IPS-NIHi7 (cell line): ENCODE data around the gene CTNNBIP1.

Experiments used
- DNase-seq: peaks from one replicate; pipeline ENCODE4 v3.0.0; 2012; ENCODE audit warnings: mixed read lengths; ENCODE audit errors: extremely low spot score

The CTNNBIP1 gene

GRCh38 chr1:9877962-9878361 lies 32.1 kb downstream of the CTNNBIP1 start:
- no peak for DNase-seq

DNA sequence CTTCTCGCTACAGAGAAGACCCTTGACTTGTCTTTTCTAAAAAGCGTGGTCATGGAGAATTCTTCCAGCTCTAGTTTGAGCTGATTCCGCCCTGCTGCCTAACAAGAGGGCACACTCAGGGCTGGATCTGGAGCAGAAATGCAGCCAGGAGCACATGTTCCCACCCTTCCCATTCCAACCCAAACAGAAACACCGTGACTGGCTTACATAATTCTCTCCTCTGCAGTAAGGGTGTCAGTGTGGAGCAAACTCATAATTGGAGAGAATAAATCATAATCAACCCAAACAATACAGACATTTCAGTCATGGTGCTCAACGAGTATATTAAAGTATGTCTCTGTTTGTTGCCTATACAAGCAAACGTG lies 34.5 kb downstream of the CTNNBIP1 start:
- no peak for DNase-seq

- DNase-seq: peak; percentile 99
Measured at GRCh38 chr1:9874959-9875635, 35.0 kb downstream of the CTNNBIP1 start.

- DNase-seq: no peak
Measured at GRCh38 chr1:9874412-9874811, 35.7 kb downstream of the CTNNBIP1 start.

DNA sequence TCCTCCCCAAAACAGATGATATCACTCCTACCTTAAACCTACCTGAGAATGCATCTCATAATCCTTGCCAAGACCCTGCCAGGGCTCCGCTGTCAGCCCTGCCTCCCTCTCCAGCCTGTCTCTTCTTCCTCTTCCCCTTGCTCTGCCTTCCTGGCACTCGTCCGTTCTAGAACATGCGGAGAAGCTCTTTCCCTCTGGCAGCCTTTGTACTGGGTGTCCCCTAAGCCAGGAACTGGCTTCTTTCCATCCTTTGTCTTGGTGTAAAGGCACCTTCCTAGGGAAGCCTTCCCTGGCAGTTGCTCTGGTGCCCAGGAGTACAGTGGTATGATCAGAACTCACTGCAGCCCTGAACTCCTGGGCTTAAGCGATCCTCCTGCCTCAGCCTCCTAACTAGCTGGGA lies 36.1 kb downstream of the CTNNBIP1 start:
- DNase-seq: no peak

DNA sequence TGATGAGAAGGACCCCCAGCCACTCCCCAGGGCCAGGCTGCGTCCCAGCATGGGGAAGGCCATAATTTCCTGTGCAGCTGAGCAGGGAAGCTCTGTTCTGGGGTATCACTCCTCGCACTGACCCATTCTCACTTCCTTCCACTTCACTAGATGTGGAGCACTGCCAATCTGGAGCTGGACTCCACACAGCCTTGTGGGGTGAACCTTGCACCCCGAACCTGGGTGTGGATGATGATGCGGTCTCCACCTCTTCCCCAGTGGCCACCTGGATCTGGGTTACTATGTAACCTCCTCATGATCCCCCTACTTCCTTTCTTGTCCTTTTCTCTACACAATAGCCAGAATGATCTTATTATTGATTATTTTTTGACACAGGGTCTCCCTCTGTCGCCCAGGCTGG lies 36.7 kb downstream of the CTNNBIP1 start:
- DNase-seq: no peak

- DNase-seq: no peak
Measured at GRCh38 chr1:9872430-9873165, 37.5 kb downstream of the CTNNBIP1 start.

DNA sequence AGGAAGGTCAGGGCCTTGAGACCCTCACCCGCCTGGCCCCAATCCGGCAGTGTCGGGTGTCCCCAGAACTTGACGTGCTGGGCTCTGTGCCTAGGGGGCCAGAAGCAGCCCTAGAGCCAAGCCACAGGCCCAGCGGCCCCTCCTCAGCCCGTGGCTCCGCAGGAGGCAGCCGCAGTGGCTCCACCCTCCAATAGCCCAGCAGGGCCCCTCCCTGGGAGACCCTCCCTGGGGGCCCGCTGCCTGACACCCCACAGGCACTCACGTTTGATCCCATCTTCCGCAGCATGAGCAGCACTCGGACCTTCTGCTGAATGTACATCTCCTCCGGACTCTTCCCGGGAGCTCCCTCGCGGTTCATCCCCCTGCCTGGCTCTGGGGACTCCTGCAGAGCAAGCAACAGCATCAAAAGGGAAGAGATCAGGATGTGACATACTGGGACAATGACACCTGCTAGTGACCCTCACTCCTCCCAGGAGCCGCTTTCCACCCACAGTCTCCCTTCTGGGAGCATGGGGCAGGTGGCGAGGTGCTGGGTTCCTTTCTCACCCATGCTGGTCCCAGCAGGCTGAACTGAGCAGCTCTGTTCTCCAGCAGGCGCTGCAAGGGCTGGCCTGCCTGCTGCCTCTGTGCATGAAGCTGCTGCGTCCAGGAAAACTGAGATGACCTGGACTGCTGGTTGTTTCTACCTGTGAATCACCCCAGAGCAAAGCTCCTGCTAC lies 38.2 kb downstream of the CTNNBIP1 start:
- DNase-seq: no peak

DNA sequence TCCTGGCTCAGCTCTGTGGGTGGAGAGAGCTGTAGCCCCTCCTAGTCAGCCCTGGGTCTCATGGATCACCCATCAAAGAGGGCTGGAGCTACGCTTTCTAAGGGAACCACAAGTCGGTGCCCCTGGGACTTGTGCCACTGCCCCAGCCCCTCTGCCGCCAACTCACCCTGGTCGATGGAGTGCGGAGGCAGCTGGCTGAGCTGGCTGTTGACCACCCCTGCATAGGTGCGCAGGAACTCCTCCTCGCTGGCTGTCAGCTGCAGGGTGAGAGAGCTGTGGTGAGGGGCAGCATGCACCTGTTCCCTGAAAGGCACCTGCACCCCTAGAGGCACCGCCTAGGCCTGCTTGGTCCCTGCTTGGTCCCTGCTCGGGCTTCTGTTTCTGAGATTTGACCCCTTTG lies 39.0 kb downstream of the CTNNBIP1 start:
- no peak for DNase-seq

DNA sequence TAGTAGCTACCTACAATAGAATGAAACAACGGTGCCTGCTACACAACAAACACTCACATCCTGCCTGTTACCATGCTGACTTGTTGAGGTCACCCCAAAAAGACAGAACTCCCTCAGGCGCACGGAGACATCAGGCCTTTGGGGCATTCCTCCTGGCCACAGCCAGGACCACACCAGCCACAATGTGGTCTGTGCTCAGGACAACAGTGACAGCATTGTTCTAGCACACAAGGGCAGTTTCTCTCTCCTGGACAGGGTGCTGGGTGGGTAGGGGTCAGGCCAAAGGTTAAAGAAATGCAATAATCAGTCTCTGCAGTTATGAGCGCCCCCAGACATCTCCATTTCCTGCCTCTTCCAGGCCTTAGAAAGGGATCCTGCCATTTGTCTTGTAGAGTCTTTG lies 39.5 kb downstream of the CTNNBIP1 start:
- DNase-seq: no peak

DNA sequence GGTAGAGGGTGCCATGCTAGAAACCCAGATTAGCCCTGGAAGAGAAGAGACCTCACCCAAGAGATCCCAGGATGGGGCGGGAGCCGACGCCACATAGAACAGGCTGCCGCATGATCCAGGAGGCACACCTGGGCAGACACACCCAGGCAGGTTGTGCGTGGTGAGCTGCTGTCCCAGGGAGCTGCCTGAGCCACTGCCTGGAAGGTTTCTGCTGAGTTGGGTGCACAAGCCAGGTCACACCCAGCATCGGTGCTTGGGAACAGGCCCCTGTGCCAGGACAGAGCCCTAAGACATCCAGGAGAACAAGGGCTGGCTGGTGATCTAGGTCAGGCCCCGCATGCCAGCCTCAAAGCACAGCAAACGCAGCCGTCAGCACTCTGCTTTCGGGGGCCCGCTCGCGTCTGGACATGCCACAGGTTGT lies 40.2 kb downstream of the CTNNBIP1 start:
- DNase-seq: no peak

GRCh38 chr1:9868244-9868590 lies 41.9 kb downstream of the CTNNBIP1 start:
- DNase-seq: no peak

GRCh38 chr1:9867408-9868243 lies 42.4 kb downstream of the CTNNBIP1 start:
- peak; percentile 93 for DNase-seq

DNA sequence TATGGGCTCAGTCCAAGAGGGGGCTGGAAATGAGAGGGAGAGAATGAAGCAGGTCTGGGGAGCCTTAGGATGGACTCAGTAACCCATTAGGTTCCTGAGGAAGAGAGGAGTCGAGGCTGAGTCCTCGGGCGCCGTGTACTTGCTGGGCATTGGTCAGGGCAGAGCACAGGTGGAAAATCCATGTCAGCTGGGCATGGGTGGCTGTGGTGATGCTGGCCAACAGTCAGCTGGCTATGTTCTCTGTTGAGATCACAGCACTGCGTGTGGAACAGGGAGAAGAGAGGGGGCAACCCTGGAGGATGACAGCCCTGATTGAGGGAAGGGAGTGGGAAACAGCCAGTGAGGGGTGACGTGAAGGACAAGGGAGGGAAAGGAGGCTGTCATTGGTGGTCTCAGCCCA lies 43.2 kb downstream of the CTNNBIP1 start:
- DNase-seq: no peak

- no peak for DNase-seq
Measured at GRCh38 chr1:9865724-9866123, 44.3 kb downstream of the CTNNBIP1 start.

DNA sequence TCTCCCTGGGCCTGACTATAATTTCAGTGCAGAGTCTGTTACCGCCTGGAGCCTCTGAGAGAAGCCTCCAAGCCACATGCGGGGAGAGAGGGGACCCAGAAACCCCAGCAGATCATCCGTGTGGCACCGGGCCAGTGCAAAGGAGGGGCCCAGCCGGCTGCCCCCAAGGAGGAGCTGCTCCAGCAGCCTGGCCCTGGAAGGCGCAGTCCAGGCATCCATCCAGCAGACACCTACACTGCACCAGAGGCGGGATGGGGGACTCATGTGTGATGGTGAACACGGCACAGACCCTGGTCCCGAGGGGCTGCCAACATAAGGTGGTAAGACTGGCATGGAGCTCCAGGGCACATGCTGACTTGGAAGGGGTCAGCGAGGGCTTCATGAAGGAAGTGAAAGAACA lies 46.7 kb downstream of the CTNNBIP1 start:
- no peak for DNase-seq

DNA sequence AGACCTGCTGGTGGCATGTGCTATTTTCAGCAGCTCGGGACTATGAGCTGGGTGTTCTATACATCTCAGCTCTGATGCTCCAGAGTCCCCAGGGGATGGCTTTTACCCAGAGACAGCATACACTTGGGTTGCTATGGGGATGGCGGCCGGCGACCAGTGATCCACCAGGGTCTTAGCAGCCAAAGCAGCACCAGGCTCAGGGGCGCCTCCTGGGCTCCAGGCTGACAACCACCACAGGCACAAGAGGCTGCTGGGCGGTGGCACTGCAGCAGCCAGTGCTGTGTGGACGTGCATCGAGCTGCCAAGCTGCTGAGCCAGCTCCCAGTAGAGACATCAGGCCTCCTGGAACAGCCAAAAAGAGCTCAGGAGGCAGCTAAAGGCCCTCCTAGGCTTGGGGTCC lies 48.7 kb downstream of the CTNNBIP1 start:
- no peak for DNase-seq

- no peak for DNase-seq
Measured at GRCh38 chr1:9860887-9861286, 49.2 kb downstream of the CTNNBIP1 start.

DNA sequence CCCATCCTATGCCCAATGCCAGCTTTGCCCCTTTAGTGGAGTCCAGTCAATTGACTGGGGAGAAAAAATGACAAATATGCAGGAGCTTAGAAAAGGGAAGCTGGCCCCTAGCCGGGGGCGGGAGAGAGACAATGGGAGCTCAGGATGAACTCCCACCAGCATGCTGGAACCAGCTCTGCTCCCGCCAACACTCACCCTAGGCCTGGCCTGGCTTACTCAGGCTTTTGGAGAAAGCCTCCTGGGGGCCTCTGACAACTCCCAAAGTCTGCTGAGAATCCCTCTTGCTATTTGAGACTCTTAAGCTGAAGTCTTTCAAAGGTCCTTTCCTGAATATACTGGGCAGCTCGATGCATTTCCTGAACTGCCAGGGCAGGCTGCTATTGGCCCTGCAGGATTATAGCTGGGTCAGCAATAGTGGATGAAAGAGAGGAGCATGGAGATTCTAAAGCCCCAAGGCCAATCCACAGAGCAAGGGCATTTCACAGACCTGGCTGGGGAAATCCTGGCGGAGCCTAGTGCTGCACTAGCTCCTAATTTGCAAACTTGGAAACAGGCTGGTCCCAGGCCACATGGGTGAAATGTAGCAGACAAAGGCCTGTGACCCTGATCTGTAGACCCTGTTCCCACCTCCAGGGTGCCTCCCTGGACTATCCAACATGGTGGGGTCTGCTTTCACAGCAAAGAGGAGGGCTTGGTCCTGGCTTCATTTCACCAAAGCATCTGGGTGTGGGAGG lies 50.6 kb downstream of the CTNNBIP1 start:
- DNase-seq: peak; percentile 64

GRCh38 chr1:9858293-9859035 lies 51.6 kb downstream of the CTNNBIP1 start:
- DNase-seq: no peak

GRCh38 chr1:9855186-9855585 lies 54.9 kb downstream of the CTNNBIP1 start:
- DNase-seq: no peak
